SH-SY5Y (cell line): ENCODE measurements around the gene ABTB2.

Source experiments
- GATA2 ChIP-seq: IDR thresholded peaks from 2 replicates; pipeline ENCODE4 v1.6.1; 2011; ENCODE audit warnings: mild to moderate bottlenecking, low read depth, low read length
- GATA3 ChIP-seq: IDR thresholded peaks from 2 replicates; pipeline ENCODE4 v1.6.1; 2011; ENCODE audit warnings: low read depth, mild to moderate bottlenecking, low read length, moderate library complexity

DNA sequence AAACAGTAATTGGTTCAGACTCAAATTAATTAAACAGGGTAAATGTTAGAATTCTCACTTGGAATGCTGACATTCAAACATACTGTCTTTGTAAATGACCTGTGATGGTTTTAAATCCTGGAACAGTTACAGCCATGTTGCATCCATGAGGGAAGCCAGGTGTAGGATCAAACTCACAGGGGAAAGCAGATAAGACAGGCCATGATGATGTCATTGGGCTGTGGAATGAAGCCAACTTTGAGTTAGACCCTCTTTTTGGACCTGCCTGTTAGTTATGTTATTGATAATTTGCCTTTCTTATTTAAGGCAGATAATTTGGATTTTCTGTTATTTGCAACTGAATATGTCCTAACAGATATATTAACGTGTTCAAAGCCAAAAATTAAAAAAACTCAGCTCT, 39.3 kb upstream of the ABTB2 start:
- no peak for TF ChIP-seq GATA3
- no peak for TF ChIP-seq GATA2
